KMS-11 (cell line): ENCODE data around the gene SNX17.

Source experiments
- H2AFZ ChIP-seq: fragments of 200-600 bp; sonication (generic); 2 replicates; pipeline ENCODE4 v1.6.1; 2016; ENCODE audit warnings: antibody characterized with exemption, mixed run types, low read depth
- H3K27ac ChIP-seq: fragments of 200-600 bp; sonication (generic); 2 replicates; pipeline ENCODE4 v1.6.1; 2016; ENCODE audit warnings: mild to moderate bottlenecking, mixed run types
- H3K27me3 ChIP-seq: fragments of 200-600 bp; sonication (generic); 2 replicates; pipeline ENCODE4 v1.6.1; 2017; ENCODE audit warnings: mild to moderate bottlenecking, low read depth, mixed run types, moderate library complexity; ENCODE audit not compliant: insufficient read depth
- H3K36me3 ChIP-seq: fragments of 200-600 bp; sonication (generic); 2 replicates; pipeline ENCODE4 v1.6.1; 2017; ENCODE audit warnings: mild to moderate bottlenecking, mixed run types; ENCODE audit not compliant: insufficient read depth
- H3K4me1 ChIP-seq: fragments of 200-600 bp; sonication (generic); 2 replicates; pipeline ENCODE4 v1.6.1; 2016; ENCODE audit warnings: mild to moderate bottlenecking, low read depth, mixed run types; ENCODE audit not compliant: poor library complexity, severe bottlenecking
- H3K4me2 ChIP-seq: fragments of 200-600 bp; sonication (generic); 2 replicates; pipeline ENCODE4 v1.7.0; 2016; ENCODE audit warnings: mild to moderate bottlenecking, mixed run types
- H3K4me3 ChIP-seq: fragments of 200-600 bp; sonication (generic); IDR thresholded peaks from 2 replicates; pipeline ENCODE4 v1.6.1; 2017; ENCODE audit warnings: low read depth, low read length, mixed read lengths; ENCODE audit not compliant: insufficient read depth
- H3K79me2 ChIP-seq: fragments of 200-600 bp; sonication (generic); 2 replicates; pipeline ENCODE4 v1.6.1; 2016; ENCODE audit warnings: low read depth, mixed run types; ENCODE audit not compliant: insufficient read depth
- H3K9ac ChIP-seq: fragments of 200-600 bp; sonication (generic); 2 replicates; pipeline ENCODE4 v1.6.1; 2016; ENCODE audit warnings: mild to moderate bottlenecking, mixed run types
- H4K20me1 ChIP-seq: fragments of 200-600 bp; sonication (generic); 2 replicates; pipeline ENCODE4 v1.6.1; 2016; ENCODE audit warnings: mild to moderate bottlenecking, mixed run types; ENCODE audit not compliant: insufficient read depth
- CTCF ChIP-seq: fragments of 200-600 bp; sonication (generic); conservative IDR thresholded peaks from 2 replicates; pipeline ENCODE4 v1.6.1; 2017; ENCODE audit warnings: low read depth, mild to moderate bottlenecking, antibody characterized with exemption, low read length, moderate library complexity, mixed read lengths

SNX17 gene

GRCh38 chr2:27390822-27391679 is 20.6 kb downstream of the SNX17 start:
- Histone ChIP-seq H3K36me3 (no peaks in the 10 kb centered on the region), H3K27me3 (no peaks in the 10 kb centered on the region), H4K20me1 (0 out of 2 replicates have a peak, but pooled peaks cover 5% of the 10 kb centered on the region), H3K79me2 (peaks cover 65% of the 10 kb centered on the region), H3K4me2 (no peak overlapping the region), H3K4me1 (peaks cover 2% of the 10 kb centered on the region), H2AFZ (no peak overlapping the region), H3K4me3 (no peak overlapping the region), H3K9ac (no peak overlapping the region), H3K27ac (no peak overlapping the region)
- no peak for TF ChIP-seq CTCF

- H3K4me3 ChIP-seq: no peak overlapping the region
- peaks cover 6% of the 10 kb centered on the region for H3K4me1 ChIP-seq
- H3K36me3 ChIP-seq: no peaks in the 10 kb centered on the region
- H4K20me1 ChIP-seq: 0 out of 2 replicates have a peak, but pooled peaks cover 5% of the 10 kb centered on the region
- no peak overlapping the region for H3K27ac ChIP-seq
- TF ChIP-seq CTCF: no peak
- H3K9ac ChIP-seq: no peak overlapping the region
- no peak overlapping the region for H3K4me2 ChIP-seq
- H3K27me3 ChIP-seq: no peaks in the 10 kb centered on the region
- H3K79me2 ChIP-seq: peaks cover 86% of the 10 kb centered on the region
- no peak overlapping the region for H2AFZ ChIP-seq
Observed at GRCh38 chr2:27393225-27393624, 22.8 kb downstream of the SNX17 start.

GRCh38 chr2:27398962-27399361 is 28.5 kb downstream of the SNX17 start:
- Histone ChIP-seq H3K4me2 (no peak overlapping the region), H4K20me1 (peaks cover 4% of the 10 kb centered on the region), H2AFZ (no peak overlapping the region), H3K27me3 (no peaks in the 10 kb centered on the region), H3K36me3 (no peaks in the 10 kb centered on the region), H3K4me3 (no peak overlapping the region), H3K27ac (no peak overlapping the region), H3K9ac (no peak overlapping the region), H3K79me2 (peaks cover 98% of the 10 kb centered on the region), H3K4me1 (peaks cover 32% of the 10 kb centered on the region)
- TF ChIP-seq CTCF: no peak

DNA sequence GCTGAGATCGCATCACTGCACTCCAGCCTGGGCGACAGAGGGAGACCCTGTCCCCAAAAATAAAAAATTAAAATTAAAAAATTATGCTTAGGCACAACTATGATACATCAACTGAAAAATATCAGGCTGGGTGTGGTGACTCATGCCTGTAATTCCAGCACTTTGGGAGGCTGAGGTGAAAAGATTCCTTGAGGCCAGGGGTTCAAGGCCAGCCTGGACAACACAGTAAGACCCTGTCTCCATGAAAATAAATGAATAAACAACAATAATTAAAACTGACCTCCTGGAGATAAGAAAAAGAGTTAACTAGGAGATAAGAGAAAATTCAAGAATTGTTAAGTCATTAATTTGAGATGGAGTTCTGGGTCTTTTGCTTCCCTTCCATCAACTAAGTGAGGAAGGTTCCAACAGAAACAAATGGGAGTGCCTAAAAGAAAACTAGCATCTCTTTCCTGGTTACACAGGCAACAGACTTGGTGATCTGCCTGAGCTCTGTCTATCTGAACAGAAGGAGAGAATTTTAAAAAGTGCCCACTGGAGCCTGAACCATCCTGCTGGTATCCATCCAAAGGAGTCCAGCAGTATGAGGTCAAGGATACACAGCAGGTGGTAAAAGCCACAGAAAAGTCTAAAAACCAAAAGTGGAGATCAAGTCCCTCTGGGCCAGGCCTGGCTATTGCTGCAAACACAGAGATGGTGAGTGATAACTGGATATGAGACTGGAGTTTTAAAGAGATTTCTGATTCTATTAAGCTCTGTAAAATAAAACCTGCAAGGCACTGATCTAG is 30.1 kb downstream of the SNX17 start:
- H3K4me1 ChIP-seq: peaks cover 39% of the 10 kb centered on the region
- peaks cover 98% of the 10 kb centered on the region for H3K79me2 ChIP-seq
- TF ChIP-seq CTCF: no peak
- H2AFZ ChIP-seq: no peak overlapping the region
- H3K27me3 ChIP-seq: no peaks in the 10 kb centered on the region
- H3K27ac ChIP-seq: no peak overlapping the region; the same call in 1 of the 2 replicates
- H3K36me3 ChIP-seq: no peaks in the 10 kb centered on the region
- no peak overlapping the region for H3K4me2 ChIP-seq
- H3K4me3 ChIP-seq: no peak overlapping the region
- no peak overlapping the region for H3K9ac ChIP-seq
- H4K20me1 ChIP-seq: peaks cover 4% of the 10 kb centered on the region
